GM21447 (cell line): ENCODE results near the gene TRAF1.

Source experiments
- ATAC-seq: cut with Tn5 transposase; IDR thresholded peaks from one replicate; pipeline ENCODE4 v1.9.1; 2021; ENCODE audit not compliant: unreplicated experiment

Gene TRAF1

GRCh38 chr9:120891245-120891883 lies 35.2 kb downstream of the TRAF1 start:
- no peak for ATAC-seq

DNA sequence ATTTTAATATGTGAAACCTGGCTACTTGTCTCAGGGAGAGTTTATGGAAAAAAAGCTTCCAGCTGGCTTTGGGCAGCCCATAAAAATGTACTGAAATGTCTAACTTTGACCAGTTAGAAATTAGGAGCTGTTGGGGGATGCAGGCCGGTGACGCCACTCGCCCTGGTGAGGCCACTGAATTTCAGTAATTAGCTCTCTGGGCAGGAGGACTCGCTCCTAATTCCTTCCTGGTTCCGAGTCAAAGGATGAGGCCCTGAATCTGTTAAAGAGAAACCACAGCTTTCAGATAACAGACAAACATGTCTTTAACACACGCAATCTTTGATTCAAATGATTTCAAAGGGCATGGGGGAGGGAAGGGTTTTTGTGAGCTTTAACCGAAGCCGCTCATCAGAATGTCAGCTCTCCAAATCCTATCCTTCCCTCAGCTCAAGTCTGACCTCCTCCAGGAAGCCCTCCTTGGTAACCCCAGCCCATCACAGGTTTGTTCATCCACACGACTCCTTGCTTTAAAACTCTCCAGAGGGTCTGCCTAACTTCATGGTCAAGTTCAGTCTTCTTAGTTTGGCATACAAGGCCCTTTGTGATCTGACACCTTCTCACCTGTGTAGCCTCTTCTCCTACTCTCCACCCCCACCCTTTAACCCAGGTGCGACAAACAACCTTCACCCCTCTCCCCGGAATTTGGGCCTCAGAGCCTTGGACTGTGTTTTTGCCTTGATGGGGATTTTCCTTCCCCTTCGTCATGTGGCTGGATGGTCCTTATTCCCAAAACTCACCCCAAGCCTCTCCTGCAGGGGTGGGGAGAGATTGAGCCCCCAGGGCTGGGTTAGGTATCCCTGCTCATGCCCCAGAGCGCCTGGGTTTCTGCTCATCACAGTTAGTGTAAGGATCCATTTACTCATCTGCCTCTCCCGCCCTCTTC lies 36.0 kb downstream of the TRAF1 start:
- ATAC-seq = no peak

DNA sequence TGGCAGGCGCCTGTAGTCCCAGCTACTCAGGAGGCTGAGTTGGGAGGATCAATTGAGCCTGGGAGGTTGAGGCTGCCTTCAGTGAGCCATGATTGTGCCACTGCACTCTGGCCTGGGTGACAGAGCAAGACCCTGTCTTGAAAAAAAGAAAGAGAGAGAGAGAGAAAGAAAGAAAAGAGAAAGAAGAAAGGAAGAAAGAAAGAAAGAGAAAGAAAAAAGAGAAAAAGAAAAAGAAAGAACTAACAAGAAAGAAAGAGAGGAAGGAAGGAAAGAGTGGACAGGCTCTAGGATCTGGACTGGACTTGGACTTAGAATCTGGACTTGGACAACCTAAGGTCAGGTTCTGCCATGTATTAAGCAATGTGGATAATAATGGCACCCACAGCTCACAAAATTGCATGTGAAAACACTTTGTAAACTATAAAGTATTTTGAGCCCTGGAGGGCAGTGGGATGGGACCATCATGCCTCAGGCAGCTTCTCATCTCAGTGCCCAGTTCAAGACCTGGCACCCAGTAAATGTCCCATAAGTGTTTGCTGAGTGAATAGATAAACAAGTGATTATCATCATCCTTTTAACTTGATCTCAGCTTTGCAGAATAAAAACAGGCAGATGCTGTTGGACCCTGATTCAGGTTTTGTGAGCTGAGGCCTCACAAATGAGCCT lies 36.9 kb downstream of the TRAF1 start:
- no peak for ATAC-seq

- no peak for ATAC-seq
These were observed 38.0 kb downstream of the TRAF1 start for GRCh38 chr9:120888626-120889025.

- no peak for ATAC-seq
These were observed 40.1 kb downstream of the TRAF1 start for GRCh38 chr9:120886490-120886967.

- no peak for ATAC-seq
These were observed 40.6 kb downstream of the TRAF1 start for GRCh38 chr9:120885958-120886357.

DNA sequence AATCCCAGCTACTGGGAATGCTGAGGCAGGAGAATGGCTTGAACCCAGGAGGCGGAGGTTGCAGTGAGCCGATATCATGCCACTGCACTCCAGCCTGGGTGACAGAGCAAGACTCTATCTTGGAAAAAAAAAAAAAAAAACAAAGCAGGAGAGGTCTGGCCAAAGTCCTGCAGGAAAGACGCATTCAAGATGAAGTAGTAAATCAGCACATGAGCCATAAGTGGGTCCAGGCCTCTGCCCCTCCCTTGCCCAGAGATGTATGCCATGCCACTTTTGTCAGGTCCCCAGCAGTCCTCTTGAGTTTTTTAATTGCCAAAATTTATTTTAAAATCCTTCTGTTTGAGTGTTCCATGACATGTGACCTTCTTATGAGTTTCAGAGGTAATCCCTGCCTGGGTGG lies 41.1 kb downstream of the TRAF1 start:
- ATAC-seq = no peak

DNA sequence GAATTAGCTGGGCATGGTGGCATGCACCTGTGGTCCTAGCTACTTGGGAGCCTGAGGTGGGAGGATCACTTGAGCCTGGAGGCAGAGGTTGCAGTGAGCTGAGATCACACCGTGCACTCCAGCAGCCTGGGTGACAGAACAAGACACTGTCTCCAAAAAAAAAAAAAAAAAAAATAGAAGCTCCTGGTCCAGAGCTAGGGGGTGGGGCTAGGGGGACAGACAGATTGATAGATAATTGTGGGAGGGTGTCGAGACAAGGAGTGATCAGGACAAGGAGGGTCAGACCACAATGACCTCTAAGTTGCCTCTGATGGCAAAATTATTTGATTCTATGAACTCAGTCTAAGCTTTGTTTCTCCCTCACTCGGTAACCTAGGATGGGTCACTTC lies 43.0 kb downstream of the TRAF1 start:
- no peak for ATAC-seq

DNA sequence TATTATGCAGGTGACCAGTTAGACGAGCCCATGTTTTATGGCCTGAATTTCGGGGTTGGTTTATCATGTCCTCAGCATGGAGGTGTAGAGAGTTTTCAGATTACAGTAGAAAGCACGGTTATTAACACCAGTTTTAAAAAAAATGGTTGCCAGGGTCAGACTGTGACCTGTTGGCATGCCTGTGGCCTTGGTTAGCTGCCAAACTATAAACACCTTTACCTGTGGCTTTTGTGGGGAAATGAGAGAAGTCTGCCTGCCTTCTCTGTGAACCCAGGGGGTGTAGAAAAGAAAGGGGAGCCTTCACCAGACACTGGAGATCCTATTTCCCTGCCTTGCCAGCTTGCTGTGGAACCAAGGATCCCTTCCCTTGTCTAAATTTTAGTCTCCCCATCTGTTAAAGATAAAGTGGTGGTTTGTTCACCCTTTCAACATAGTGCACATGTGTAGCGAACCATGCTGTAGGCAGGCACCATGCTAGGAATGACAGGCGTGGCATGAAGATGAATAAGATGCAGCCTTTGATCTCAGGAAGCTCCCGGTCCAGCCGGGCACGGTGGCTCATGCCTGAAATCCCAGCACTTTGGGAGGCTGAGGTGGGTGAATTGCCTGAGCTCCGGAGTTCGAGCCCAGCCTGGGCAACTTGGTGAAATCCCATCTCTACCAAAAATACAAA lies 43.5 kb downstream of the TRAF1 start:
- ATAC-seq = no peak

GRCh38 chr9:120879446-120879845 lies 47.1 kb downstream of the TRAF1 start:
- no peak for ATAC-seq

GRCh38 chr9:120878188-120879130 lies 48.1 kb downstream of the TRAF1 start:
- no peak for ATAC-seq

- peak; percentile 26 for ATAC-seq
These were observed 49.1 kb downstream of the TRAF1 start for GRCh38 chr9:120877276-120878034.

DNA sequence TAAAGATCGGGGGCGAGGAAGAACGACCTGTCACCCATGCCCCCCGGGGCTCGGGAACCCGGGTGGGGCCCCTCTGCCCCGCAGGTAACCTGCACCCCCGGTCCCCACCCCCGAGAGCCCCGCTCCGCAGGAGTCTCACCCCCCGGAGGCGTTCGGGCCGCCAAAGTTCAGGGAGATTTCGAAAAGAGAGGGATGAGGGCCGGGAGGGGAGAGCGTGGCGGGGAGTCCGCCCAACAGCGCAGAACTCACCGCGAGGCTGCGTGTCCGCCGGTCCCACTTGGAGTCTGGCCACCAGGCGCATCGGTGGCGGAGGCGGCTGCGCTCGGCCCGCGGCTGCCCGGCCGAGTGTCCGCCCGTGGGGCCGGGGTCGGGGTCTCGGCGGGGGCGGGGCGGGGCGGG lies 49.8 kb downstream of the TRAF1 start, which contains the start of gene PHF19:
Gene PHF19, minus strand, starts transcription at position 347 of the 399 bp plus-strand sequence. CDS start 2,447 bp downstream, outside the sequence.
- peak; percentile 8 for ATAC-seq

DNA sequence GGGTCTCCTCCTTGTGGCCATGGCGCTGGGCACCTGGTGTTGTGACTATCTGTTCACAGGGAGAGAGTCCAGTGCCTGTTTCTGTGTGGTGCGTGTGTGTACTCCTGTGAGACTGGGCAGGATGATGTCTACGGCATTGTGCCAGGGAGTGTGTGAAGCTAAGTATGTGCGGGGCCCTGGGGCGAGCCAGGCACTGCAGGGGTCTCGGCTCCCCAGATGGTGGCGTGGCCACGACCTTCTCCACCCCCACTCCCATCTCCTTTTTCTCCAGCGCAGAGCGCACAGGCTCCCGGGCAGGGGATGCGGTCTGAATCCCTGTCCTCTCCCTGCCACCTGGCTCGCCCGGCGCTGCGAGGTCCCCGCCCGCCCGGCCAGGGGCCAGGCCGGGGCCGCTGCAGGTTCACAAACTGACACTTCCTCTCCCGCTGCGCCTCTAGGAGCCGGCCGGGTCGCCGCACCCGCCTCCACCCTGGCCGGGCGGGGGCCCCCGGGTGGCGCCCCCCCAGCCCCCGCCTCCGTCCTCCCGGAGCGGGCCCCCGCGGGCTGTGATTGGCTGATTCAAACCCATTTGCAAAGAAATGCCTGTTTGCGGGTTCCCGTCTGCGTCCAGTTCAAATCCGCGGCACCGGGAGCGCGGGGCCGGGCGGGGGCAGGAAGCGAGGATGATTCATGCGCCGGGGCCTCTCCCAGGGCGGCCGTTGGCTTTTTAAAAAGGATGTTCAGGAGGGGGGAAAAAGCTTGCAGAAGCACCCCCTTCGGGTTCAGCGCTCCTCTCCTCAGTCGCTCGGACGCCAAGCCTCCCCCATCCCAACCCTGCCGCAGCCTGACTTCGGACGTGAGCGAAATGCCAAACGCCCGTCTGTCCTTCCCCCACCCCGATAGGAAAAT lies 50.4 kb downstream of the TRAF1 start:
- peak; percentile 59 for ATAC-seq

GRCh38 chr9:120875643-120875953 lies 51.0 kb downstream of the TRAF1 start:
- no peak for ATAC-seq

GRCh38 chr9:120875195-120875565 lies 51.4 kb downstream of the TRAF1 start:
- ATAC-seq = no peak

- ATAC-seq = no peak
These were observed 52.1 kb downstream of the TRAF1 start for GRCh38 chr9:120874226-120875194.
